NCI-H748 treated with DMSO at 0.1 percent for 48 hours (cell line): ENCODE data around the gene MVD.

Experiments used
- DNase-seq: peaks from one replicate; lab custom pipeline; 2025; lab: John Stamatoyannopoulos, UW

Gene MVD, protein sequence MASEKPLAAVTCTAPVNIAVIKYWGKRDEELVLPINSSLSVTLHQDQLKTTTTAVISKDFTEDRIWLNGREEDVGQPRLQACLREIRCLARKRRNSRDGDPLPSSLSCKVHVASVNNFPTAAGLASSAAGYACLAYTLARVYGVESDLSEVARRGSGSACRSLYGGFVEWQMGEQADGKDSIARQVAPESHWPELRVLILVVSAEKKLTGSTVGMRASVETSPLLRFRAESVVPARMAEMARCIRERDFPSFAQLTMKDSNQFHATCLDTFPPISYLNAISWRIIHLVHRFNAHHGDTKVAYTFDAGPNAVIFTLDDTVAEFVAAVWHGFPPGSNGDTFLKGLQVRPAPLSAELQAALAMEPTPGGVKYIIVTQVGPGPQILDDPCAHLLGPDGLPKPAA

GRCh38 chr16:88662843-88663606 is at the start of gene MVD:
MVD (minus strand) TSS chr16:88663091; CDS start chr16:88663080, 11 bp downstream.
- DNase-seq: peak; percentile 85

DNA sequence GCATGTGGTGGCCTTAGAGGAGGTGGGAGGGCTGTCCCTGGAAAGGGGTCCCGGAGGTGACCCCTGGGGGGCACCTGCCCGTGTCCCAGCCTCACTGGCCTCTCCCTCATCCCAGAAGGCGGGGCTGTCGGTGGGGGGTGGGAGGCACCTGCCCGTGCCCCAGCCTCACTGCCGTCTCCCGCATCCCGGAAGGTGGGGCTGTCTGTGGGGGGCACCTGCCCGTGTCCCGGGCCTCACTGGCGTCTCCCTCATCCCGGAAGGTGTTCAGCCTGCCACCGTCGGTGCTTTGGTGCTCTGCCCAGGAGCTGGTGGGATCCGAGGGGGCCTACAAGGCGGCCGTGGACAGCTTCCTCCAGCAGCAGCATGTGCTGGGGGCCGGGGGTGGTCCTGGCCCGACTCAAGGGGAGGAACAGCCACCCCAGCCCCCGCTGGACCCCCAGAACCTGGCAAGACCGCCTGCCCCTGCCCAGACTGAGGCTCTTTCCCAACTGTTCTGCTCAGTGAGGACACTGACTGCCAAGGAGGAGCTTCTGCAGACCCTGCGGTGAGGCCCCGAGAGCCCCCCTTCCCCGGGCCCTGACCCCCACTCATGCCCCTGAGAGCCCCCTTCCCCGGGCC is 49.6 kb upstream of the MVD start:
- no peak for DNase-seq

DNA sequence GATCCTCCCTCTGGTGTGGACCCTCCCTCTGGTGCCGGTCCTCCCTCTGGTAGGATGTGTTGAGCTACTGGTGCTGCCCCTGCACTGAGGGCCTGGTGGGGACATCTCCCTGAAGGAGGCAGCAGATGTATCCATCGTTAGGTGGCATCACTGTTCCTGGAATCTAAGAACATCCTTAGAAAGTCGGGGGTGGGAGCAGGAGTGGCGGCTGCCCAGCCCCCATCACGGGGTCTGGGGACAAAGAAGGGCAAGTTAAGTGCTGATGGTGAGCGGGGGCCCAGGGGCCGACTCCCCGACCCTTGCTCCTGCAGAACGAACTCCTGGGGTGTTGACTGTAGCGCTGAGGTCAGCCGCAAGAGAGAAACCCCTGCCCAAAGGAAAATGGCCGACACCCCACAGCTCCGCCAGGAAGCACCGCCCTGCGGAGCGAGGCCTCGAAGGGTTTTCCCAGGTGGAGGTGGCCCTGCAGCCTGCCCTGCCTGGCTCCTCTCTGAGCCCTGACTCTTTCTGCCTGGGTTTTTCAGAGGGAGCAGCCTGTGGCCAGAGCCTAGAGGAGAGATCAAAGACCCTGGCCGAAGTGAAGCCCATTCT is 49.0 kb upstream of the MVD start:
- DNase-seq: no peak

GRCh38 chr16:88710556-88710955 is 47.7 kb upstream of the MVD start:
- DNase-seq: no peak

- no peak for DNase-seq
These were observed 44.3 kb upstream of the MVD start for GRCh38 chr16:88706965-88707826.

DNA sequence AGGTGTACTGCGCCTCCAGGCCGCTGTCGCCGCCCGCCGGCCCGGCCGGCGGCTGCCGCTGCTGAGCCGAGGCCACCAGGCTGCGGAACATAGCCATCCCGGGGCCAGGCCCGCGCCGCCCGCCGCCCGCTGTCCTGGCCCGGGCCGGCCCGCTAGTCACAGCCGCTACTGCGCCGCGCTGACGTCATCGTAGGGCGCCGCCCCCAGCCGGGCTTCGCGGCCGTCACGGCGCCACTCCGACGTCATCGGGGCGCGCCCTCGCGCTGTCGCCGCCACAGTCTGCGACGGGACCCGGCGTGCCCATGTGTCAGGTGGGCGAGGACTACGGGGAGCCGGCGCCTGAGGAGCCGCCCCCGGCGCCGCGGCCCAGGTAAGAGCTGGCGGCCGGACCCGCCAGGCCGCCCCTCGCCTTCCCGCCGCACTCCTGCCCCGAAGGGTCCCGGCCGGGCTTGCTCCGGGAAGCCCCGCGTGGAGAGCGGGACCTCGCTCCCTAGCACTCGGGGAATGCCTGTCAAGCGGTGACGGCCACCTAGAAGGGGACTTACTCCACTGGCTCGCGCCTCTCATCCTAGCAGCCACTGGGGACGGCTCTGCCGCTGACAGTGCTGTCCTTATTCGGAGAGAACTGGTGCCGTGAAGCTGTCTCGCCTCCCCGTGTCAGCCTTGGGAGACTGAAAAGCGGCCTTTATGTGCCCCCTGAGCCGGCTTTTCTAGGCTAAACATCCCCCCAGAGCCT is 43.5 kb upstream of the MVD start, which contains the start of the genes CTU2 and RNF166:
Gene CTU2, plus strand, starts transcription at position 275 of the 736 bp plus-strand sequence. Its CDS starts 28 bp downstream, at position 303.
Gene RNF166, minus strand, starts transcription at position 180 of the 736 bp plus-strand sequence. Its CDS starts 83 bp downstream, at position 97.
- peak; percentile 19 for DNase-seq

DNA sequence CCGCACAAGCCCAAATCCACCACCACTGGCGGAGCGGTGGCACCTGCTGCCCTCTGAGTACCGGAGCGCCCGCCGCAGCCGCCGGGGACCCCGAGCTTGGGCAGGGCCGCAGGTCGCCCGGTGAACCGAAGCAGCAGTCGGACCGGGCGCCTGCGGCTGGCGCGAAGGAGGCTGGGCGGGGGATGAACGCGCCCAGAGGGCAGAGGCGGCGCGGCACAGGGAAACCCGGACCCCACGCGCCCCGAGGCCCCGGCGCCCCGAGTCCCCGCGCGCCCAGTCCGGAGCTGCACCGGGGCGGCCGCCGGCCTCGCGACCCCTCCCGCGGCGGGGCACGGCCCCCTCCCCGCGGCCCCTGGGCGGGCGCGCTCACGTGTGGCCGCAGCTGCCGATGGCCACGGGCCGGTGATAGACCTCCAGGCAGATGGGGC is 42.9 kb upstream of the MVD start:
- DNase-seq: no peak

DNA sequence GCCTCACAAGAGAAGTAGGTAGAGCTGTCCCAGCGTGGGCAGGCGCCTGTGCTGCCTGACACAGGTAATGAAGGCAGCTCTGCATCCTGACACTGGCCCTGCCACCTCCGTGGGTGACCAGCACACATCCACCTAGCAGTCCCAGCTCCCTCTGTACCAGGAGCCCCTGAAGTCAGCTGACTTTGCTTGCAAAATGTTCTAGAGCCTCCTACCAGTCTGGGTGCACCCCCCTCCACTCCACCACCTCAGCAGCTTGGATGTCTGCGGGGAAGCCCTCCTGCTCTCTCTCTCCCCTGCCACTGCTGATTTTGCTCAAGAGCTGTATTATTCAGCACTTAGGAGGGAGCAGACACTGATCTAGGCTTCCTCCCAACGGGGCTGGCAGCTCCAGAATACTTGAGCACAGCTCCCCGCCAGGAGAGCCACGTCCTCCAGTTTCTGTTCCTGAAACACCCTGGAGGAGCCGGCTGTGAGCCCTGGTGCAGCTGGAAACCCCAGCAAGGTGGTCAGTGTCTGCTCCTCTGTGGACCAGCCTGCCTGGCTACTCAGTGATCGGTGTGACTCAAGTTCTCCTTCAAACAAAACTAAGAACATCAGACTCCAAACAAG is 42.3 kb upstream of the MVD start:
- DNase-seq: no peak

DNA sequence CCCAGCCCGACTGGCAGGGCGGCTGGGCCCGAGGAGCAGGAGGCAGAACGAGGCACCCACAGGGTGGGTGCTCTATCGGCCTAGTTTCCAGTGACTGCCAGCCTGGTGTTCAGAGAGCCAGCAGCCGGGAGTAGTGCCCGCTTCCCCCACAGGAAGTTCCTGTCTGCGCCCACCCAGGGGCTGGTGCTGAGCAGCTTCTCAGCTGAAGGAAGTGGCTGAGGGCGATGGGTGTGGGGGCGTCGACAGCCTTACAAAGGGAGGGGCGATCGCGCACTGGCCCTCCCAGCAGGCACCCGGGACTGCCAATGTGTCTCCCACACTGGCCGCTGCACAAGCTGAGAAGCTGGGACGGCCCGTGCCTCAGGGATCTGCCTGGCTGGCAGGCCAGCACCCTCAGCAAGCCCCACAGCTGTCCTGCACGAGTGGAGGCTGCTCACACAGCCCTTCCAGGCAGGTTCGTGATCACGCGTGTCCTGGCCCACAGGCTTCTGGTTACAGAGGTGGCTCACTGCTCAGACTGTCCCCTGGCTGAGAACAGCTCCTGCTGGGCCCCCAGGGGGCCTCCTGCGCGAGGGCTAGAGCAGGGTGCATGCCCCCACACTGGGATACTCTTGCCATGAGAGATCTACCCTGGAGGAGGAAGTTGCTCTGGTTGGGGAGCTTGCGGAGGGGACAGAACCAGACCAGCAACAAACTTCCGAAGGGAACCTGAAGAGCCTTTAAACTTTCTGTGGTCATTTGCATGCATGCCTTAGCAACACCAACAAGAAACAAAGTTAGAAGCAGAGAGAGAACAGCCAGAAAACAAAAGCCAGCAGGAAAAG is 40.8 kb upstream of the MVD start:
- DNase-seq: no peak

DNA sequence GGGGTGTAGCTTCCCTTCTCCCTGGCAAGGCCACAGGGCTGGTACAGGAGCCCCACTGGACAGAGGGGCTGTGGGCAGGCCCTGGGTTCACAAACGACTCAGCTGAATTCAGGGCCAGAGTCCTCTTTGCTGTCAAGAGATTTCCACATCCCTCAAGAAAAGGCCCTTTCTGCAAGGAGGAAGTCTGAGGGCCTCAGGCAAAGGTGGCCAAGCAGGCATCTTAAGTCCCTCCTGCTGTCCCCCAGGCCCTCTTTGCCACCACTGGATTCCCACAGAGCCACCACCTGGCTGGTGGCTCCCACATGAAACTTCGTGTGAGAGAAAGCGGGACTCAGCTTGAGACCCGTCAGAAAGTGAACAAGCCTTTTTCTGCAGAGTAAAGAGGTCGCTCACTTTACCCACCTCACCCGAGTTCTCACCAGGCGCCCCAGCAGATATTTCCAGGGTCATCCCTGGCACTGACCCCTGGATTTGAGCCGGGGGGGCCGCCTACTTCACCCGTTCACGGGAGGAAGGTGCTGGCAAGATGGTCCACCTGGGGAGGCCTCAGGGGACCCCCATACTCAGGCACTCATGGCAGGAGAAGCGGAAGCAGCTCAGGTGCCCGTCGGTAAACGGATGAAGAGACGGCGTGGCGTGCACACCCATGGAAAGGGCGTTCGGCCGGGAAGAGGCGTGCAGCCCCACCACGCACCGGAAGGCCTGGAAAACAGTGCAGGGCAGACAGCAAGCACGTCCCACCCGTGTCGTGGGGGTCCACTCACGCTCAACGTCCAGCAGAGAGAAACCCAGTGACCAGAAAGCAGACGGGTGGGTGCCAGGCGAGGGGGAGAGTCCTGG is 39.7 kb upstream of the MVD start:
- DNase-seq: no peak

- DNase-seq: no peak
These were observed 38.9 kb upstream of the MVD start for GRCh38 chr16:88701581-88702370.

- DNase-seq: no peak
These were observed 38.0 kb upstream of the MVD start for GRCh38 chr16:88700636-88701482.

GRCh38 chr16:88700322-88700635 is 37.4 kb upstream of the MVD start:
- DNase-seq: no peak

GRCh38 chr16:88699180-88699579 is 36.3 kb upstream of the MVD start:
- DNase-seq: no peak

GRCh38 chr16:88698646-88699045 is 35.8 kb upstream of the MVD start:
- no peak for DNase-seq

GRCh38 chr16:88697831-88698615 is 35.1 kb upstream of the MVD start:
- DNase-seq: no peak
